Tibial nerve (tissue), 4 donors: ENCODE results near the gene ASIC3. TPM values are rescaled to one million over a fixed set of nuclear protein-coding genes. Genes with fewer than 3 reads are reported as not detected.

Source experiments
- DNase-seq, 2 donors: peaks; one replicate each; pipeline ENCODE4 v3.0.0-alpha.2; 2019; ENCODE audit warnings: low spot score in 2 of 2
- H3K27ac ChIP-seq, 4 donors: fragments of 200-600 bp; sonication (generic) in 3 of 4; one replicate each; pipeline ENCODE4 v1.5.1; 2017 to 2019; ENCODE audit warnings: mild to moderate bottlenecking in 1 of 4
- H3K27me3 ChIP-seq, 2 donors: fragments of 200-600 bp; sonication (generic) in 1 of 2; one replicate each; pipeline versions ENCODE4 v1.5.1 to v1.6.0; 2017 to 2019
- H3K36me3 ChIP-seq, 3 donors: fragments of 200-600 bp; sonication (generic); one replicate each; pipeline ENCODE4 v1.5.1; 2018 to 2019
- H3K4me1 ChIP-seq, 4 donors: fragments of 200-600 bp; sonication (generic) in 3 of 4; one replicate each; pipeline ENCODE4 v1.5.1; 2017 to 2019
- H3K4me3 ChIP-seq, 4 donors: fragments of 200-600 bp; sonication (generic) in 3 of 4; one replicate each; pipeline ENCODE4 v1.5.1; 2017 to 2019; ENCODE audit warnings: mild to moderate bottlenecking in 1 of 4, moderate library complexity in 1 of 4
- H3K9me3 ChIP-seq, 4 donors: fragments of 200-600 bp; sonication (generic) in 3 of 4; one replicate each; pipeline ENCODE4 v1.5.1; 2017 to 2019
- EP300 ChIP-seq, 2 donors: sonication (generic); formaldehyde crosslinking; IDR thresholded peaks; one replicate each; pipeline ENCODE4 v1.6.1; 2017; ENCODE audit warnings: antibody characterized with exemption in 2 of 2, mild to moderate bottlenecking in 1 of 2
- POLR2A ChIP-seq, 2 donors: fragments of 450-650 bp; IDR thresholded peaks; one replicate each; pipeline ENCODE4 v1.6.1; 2017; ENCODE audit warnings: antibody characterized with exemption in 2 of 2, mild to moderate bottlenecking in 2 of 2, moderate library complexity in 2 of 2
- WGBS, 2 donors: methylation state at CpG; one replicate each; pipeline ENCODE4 v1.1.5; 2018; 5-methylcytosine and 5-hydroxymethylcytosine counted together
- total RNA-seq, 4 donors: library from RNA; depleted of rRNA; stranded (reverse); fragments of >200 nt; gene quantifications; one replicate each; pipeline ENCODE4 v1.1.0, GENCODE V29; 2016
- TF ChIP-seq, protein P1 (sequence below), 5 experiments: fragments of 200-600 bp in 3 of 5; fragments of 450-650 bp in 2 of 5; sonication (generic) in 3 of 5; IDR thresholded peaks; one replicate each; pipeline ENCODE4 v1.5.1; 2016 to 2019; ENCODE audit warnings: antibody characterized with exemption in 5 of 5, mild to moderate bottlenecking in 3 of 5, moderate library complexity in 2 of 5

ASIC3 gene
- total RNA-seq, 4 donors from 2014 or later = 1.7 to 6.0 (median 4.0) TPM

- Histone ChIP-seq H3K27me3 (no peaks in the 10 kb centered on the region), H3K4me1 (peaks cover 0 to 48% (median 33%) of the 10 kb centered on the region in 4 donors), H3K4me3 (peak overlapping the region in 2 of 4 donors; percentile 21 to 28), H3K9me3 (no peaks in the 10 kb centered on the region), H3K27ac (peak overlapping the region in 3 of 4 donors; percentile 68 to 95 (median 71)), H3K36me3 (peaks cover 5 to 44% (median 6%) of the 10 kb centered on the region in 3 donors)
- TF ChIP-seq EP300 (IDR thresholded peaks at IDR 0.05) (peak in 1 of 2 donors; percentile 15), POLR2A (IDR thresholded peaks at IDR 0.05) (no peak)
- TF ChIP-seq, protein P1, sequence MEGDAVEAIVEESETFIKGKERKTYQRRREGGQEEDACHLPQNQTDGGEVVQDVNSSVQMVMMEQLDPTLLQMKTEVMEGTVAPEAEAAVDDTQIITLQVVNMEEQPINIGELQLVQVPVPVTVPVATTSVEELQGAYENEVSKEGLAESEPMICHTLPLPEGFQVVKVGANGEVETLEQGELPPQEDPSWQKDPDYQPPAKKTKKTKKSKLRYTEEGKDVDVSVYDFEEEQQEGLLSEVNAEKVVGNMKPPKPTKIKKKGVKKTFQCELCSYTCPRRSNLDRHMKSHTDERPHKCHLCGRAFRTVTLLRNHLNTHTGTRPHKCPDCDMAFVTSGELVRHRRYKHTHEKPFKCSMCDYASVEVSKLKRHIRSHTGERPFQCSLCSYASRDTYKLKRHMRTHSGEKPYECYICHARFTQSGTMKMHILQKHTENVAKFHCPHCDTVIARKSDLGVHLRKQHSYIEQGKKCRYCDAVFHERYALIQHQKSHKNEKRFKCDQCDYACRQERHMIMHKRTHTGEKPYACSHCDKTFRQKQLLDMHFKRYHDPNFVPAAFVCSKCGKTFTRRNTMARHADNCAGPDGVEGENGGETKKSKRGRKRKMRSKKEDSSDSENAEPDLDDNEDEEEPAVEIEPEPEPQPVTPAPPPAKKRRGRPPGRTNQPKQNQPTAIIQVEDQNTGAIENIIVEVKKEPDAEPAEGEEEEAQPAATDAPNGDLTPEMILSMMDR (IDR thresholded peaks at IDR 0.05) = no peak
- 40 to 71% methylated on average over 7 to 11 of the region's 11 CpGs for WGBS, 2 donors
- DNase-seq = peak in 1 of 2 donors; percentile 59
These were observed 14.9 kb downstream of the ASIC3 start for GRCh38 chr7:151063212-151063561.

GRCh38 chr7:151064454-151064853, 16.1 kb downstream of the ASIC3 start:
- Histone ChIP-seq H3K27me3 (no peaks in the 10 kb centered on the region), H3K4me3 (no peak overlapping the region), H3K4me1 (peaks cover 0 to 37% (median 26%) of the 10 kb centered on the region in 4 donors), H3K27ac (no peak overlapping the region), H3K9me3 (no peaks in the 10 kb centered on the region), H3K36me3 (peaks cover 6 to 57% (median 8%) of the 10 kb centered on the region in 3 donors)
- TF ChIP-seq EP300 (IDR thresholded peaks at IDR 0.05) = no peak
- TF ChIP-seq, protein P1 (IDR thresholded peaks at IDR 0.05) = no peak
- TF ChIP-seq POLR2A (IDR thresholded peaks at IDR 0.05) = no peak
- DNase-seq = no peak
- 91 to 94% methylated on average over 17 to 18 of the region's 18 CpGs for WGBS, 2 donors

DNA sequence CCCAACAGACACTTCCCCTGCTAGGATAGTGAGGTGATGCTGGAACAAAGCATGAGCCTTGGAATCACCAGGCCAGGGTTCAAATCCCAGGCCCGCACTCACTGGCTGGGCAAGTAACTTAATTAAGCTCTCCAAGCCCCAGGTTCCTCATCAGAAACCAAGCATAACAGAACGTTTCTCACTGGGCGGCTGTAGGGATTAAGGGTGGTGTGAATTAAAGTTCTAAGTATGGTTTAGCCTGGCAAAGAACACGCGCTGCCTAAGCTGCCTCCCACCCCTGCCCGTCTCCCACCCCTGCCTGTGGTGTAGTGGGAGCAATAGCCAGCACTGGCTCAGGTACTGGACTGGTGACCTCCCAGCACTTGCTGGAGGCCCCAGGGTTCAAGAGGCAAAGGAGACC, 16.7 kb downstream of the ASIC3 start:
- DNase-seq = no peak
- H3K27ac ChIP-seq = no peak overlapping the region
- TF ChIP-seq POLR2A (IDR thresholded peaks at IDR 0.05) = no peak
- TF ChIP-seq EP300 (IDR thresholded peaks at IDR 0.05) = no peak
- TF ChIP-seq, protein P1 (IDR thresholded peaks at IDR 0.05) = no peak
- H3K36me3 ChIP-seq = peaks cover 6 to 62% (median 14%) of the 10 kb centered on the region in 3 donors
- H3K9me3 ChIP-seq = no peaks in the 10 kb centered on the region
- no peak overlapping the region for H3K4me3 ChIP-seq
- no peaks in the 10 kb centered on the region for H3K27me3 ChIP-seq
- 95 to 96% methylated on average over 5 to 6 of the region's 6 CpGs for WGBS, 2 donors
- H3K4me1 ChIP-seq = peaks cover 0 to 37% (median 26%) of the 10 kb centered on the region in 4 donors

GRCh38 chr7:151065516-151065915, 17.2 kb downstream of the ASIC3 start:
- peaks cover 6 to 68% (median 19%) of the 10 kb centered on the region in 3 donors for H3K36me3 ChIP-seq
- WGBS, 2 donors = 87 to 95% methylated on average over 14 of the region's 14 CpGs
- DNase-seq = no peak

DNA sequence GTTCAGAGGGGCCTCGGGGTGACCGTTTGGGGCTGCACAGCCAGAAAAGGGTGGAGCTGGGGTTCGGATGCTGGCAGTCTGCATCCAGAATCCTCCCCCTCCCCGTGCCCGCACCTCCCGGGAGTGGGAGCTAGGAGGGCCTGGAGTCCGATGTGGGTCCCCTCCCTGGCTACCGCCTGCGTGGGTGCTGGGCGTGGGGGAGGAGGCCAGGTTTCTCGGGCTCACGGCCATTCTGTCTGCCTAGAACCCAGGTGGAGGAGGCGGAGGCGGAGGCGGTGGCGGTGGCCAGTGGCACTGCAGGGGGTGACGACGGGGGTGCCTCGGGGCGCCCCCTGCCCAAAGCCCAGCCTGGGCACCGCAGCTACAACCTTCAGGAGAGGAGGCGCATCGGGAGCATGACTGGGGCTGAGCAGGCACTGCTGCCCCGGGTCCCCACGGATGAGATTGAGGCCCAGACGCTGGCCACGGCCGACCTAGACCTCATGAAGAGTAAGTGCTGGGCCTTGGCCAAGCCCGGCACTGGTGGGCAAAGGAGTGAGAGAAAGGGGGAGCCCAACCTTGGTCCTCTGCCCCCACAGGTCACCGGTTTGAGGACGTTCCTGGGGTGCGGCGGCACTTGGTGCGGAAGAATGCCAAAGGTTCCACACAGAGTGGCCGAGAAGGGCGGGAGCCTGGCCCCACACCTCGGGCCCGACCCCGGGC, 18.1 kb downstream of the ASIC3 start:
- Histone ChIP-seq H3K4me1 (peaks cover 0 to 24% (median 14%) of the 10 kb centered on the region in 4 donors), H3K4me3 (no peak overlapping the region), H3K36me3 (peaks cover 6 to 77% (median 28%) of the 10 kb centered on the region in 3 donors), H3K9me3 (no peaks in the 10 kb centered on the region), H3K27ac (no peak overlapping the region), H3K27me3 (no peaks in the 10 kb centered on the region)
- no peak for TF ChIP-seq POLR2A (IDR thresholded peaks at IDR 0.05)
- TF ChIP-seq EP300 (IDR thresholded peaks at IDR 0.05) = no peak
- TF ChIP-seq, protein P1 (IDR thresholded peaks at IDR 0.05) = no peak
- no peak for DNase-seq
- WGBS, 2 donors = 89 to 94% methylated on average over 39 of the region's 39 CpGs

More at GRCh38 chr7:151065516-151065915, 17.2 kb downstream of the ASIC3 start:
- no peaks in the 10 kb centered on the region for H3K27me3 ChIP-seq
- H3K27ac ChIP-seq = no peak overlapping the region
- no peak overlapping the region for H3K4me3 ChIP-seq
- TF ChIP-seq EP300 (IDR thresholded peaks at IDR 0.05) (no peak), POLR2A (IDR thresholded peaks at IDR 0.05) (no peak)
- TF ChIP-seq, protein P1 (IDR thresholded peaks at IDR 0.05) = no peak
- no peaks in the 10 kb centered on the region for H3K9me3 ChIP-seq
- H3K4me1 ChIP-seq = peaks cover 0 to 33% (median 23%) of the 10 kb centered on the region in 4 donors
